ENCODE results near the gene MBP.

MBP gene

GRCh38 chr18:77114415-77115191 lies 18.0 kb downstream of the MBP start:
- DNase-seq: peak; percentile 38

DNA sequence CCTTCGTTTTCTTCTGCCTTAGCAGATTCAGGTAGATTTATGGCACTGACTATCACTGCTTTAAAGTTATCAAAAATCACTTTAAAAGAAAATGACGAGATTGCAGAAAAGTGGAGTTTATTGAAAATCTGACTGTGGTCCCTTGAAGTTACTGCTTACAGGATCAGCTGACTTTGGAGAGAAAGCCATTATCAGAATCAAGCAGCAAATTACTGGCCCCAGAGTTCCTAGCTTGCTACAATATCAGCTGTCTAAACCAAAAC lies 18.5 kb downstream of the MBP start:
- DNase-seq: no peak

DNA sequence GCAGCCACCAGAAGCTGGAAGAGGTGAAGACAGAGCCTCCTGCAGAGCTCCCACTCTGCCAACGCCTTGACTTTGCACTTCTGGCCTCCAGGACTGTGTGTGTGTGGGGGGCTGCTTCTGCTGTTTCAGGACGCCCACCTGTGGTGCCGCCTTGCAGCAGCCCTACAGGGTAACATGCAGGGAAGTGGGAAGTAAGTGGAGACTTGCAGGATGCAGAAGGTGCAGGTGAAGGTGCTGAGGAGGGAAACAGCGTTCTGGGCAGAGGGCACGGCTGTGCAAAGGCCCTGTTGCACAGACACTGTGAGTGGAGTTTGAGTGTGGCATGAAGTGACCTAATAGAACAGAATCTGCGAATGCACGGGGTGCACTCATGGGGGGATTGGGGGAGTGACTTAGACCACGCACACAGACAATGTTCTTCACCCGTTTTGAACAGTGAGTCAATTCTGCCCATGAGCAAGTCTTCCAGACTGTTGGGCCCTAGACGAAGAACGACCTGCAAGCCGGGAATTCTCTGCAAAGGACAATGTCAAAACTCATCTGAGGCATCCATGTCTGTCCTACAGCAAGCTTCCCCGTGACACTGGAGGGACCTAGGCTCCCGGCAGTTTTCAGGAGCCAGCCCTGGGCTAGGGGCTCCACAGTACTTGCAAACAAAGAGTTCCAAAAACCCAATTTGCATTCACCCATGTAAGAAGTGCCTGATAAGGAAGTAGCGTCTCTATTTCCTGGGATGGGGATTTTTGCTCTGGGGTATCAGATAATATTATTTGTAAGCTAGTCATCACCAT lies 19.0 kb downstream of the MBP start:
- no peak for DNase-seq

DNA sequence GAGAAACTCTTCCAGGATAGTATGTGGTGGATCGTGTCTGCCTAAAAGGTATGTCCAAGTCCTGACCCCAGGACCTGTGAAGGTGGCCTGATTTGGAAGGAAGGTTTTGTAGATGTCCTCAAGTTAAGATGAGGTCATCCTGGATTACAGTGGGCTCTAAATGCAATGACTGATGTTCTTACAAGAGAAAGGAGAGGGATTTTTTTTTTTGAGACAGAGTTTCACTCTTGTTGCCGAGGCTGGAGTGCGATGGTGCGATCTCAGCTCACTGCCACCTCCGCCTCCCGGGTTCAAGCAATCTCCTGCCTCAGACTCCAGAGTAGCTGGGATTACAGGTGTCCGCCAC lies 19.9 kb downstream of the MBP start:
- DNase-seq: no peak

DNA sequence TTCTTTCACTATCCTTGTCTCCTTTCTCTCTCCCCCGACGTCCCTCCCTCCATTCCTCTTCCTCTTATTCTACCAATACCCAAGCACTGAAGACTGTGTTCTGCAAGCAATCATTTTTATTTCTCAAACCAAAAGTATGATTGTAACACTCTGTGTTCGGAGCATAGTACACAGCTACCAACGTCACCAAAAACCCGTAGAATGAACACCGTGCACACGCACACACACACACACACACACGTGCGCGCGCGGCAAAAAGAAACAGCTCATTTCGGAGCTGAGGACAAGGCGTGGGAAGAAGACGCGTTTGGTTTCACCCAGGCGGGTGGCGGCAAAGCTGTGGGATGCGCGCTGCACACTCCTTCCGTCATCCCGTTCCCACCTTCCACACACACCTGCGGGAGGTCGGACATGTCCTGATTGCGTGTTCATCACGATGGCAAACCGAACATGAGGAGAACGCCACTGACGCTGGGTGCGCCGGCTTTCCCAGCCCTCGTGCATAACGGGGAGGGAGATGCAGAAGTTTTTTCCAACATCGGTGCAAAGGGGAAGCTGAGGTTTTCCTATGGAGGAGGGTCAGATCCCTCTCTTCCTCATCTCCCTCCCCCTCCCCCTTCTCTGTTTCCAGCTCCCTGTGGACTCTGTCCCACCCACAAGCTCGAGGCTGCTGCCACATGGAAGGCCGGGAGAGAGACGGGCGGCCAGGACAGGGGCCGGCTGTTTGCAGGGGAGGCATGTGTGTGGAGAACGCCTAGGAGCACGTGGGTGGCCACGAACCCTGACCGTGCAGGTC lies 20.4 kb downstream of the MBP start:
- no peak for DNase-seq

GRCh38 chr18:77111449-77111848 lies 21.1 kb downstream of the MBP start:
- DNase-seq: no peak

DNA sequence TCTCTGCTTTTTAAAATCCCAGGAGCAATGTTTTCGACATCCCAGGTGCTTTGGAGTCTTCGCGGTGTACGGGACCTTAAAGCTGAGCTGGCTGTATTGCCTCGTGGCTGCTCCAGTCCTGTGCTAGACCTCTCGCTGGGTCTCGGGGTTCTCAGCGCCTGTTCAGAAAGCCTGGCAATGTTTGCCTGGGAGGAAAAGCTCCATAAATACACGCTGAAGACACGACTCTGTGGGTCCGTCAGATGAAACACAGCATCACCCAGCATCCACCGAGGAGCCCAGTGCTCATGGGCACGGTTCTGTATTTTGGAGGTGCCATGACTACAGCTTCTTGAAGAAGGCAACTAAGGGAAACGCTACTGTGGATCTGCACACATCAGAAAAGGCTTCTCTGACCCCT lies 21.6 kb downstream of the MBP start:
- no peak for DNase-seq

DNA sequence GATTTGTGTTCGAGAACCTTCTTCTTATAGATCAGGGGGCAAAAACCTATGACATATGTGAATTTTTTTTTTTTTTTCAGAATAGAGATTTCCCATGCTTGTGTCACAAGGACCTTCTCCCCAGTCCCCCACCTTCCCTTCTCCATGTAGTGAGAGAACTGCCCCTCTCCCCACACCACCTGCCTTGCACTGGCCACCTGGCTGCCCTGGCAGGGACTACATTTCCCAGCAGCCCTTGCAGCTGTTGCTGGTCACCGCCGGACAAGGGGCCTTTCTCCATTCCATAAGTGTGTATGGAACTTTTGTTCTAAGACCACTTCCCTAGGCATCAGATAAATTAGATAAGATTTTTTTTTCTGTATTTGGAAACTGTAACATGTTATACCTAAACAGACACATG lies 22.2 kb downstream of the MBP start:
- DNase-seq: no peak

DNA sequence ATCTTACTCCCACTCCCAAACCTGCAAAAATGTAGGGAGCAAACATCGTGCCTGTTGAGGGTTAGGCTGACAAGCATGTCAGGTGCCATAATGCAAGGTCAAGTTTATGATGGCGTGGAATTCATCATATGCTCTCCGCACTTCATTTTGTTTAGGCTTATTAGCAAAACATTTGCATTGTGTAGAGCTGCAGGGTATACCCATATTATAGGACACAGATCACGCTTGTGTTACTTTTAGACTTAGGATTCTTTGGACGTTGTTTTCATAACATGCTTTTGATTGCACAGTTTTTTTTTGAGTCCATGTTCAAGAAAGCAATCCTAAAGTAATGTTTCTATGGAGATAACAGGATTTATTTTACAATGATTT lies 22.9 kb downstream of the MBP start:
- DNase-seq: no peak

DNA sequence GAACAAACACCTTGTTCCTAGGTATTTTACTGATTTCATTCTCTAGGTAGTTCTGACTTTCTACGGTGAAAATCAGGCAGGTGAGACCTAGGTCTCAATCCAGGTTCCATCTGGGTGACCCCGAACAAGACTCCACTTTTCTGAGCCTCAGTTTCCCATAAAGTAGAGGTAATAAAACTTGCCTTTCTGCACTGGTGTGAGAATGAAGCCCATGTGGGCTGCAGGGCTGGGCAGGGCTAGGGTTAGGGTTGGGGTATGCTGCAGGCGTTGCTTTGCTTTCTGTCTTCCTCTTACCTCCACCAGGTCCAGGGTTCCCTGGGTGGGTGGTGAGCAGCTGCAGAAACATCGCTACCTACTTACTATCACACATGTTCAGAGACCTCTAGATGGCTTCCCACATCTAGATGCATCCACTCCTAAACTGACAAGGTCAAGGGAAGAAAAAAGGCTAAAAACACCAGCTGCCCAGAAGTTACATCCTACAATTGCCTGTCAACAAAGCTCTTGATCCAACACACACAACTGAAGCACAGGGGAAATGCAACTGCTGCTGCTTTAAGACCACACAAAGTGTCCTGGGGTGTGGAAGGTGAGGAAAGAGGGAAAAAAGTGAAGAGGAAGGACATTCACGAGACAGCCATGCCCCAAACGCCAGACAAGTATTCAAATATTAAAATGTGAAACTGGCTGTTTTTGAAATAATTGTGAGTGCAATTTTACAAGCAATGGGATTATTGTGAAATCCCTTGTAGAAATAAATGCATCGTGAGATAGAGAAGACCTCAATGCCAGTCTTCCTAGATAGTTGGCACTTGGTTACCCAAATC lies 23.5 kb downstream of the MBP start:
- DNase-seq: no peak

GRCh38 chr18:77108001-77108692 lies 24.4 kb downstream of the MBP start:
- DNase-seq: peak; percentile 67

GRCh38 chr18:77107292-77107691 lies 25.3 kb downstream of the MBP start:
- no peak for DNase-seq

- DNase-seq: peak; percentile 79
These were observed 26.3 kb downstream of the MBP start for GRCh38 chr18:77106331-77106730.

DNA sequence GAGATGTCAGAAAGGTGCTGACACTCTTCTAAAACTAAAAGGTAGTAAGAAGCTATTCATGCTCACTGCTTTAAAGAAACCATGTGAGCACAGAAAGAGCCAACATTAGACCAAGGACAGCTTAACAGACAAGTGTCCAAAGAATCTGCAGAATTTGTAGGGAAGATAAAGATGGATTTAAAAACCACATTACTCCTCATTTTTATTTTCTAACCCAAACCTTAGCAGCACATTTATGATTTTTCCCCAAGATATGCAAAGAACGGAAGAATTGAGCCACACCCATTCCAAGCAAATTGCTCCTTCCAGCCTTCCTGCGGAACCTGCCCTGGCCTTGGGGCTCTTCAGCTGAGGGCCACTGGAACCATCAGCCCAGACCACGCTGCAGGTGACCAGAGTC lies 26.9 kb downstream of the MBP start:
- no peak for DNase-seq

- DNase-seq: peak; percentile 34
These were observed 27.6 kb downstream of the MBP start for GRCh38 chr18:77105028-77105427.

DNA sequence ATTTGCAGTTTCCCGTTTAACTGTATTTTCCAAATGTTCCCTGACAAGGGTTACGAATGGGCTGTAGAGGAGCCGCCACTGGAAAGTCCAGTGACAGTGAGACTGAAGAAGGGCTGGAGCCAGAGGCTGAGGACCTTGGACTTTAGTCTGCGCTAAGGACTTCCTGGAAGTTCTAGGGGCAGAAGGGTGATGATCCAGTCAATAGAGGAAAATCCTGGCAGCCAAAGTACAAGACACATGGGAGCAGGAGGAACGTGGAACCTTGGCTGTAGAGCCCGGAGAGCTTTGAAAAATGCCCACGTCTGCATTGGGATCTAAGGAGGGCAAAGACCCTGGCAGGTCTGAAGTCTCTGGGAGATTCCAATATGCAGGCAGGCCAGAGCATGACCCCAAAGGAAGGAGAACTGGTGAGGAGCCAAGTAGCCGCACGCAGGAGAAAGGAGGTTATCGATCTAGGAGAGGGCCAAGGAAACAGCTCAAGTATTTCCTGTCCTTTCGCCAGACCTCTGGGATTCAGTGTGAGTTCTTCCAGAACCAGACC lies 28.5 kb downstream of the MBP start:
- no peak for DNase-seq

- no peak for DNase-seq
These were observed 29.3 kb downstream of the MBP start for GRCh38 chr18:77103187-77103850.

DNA sequence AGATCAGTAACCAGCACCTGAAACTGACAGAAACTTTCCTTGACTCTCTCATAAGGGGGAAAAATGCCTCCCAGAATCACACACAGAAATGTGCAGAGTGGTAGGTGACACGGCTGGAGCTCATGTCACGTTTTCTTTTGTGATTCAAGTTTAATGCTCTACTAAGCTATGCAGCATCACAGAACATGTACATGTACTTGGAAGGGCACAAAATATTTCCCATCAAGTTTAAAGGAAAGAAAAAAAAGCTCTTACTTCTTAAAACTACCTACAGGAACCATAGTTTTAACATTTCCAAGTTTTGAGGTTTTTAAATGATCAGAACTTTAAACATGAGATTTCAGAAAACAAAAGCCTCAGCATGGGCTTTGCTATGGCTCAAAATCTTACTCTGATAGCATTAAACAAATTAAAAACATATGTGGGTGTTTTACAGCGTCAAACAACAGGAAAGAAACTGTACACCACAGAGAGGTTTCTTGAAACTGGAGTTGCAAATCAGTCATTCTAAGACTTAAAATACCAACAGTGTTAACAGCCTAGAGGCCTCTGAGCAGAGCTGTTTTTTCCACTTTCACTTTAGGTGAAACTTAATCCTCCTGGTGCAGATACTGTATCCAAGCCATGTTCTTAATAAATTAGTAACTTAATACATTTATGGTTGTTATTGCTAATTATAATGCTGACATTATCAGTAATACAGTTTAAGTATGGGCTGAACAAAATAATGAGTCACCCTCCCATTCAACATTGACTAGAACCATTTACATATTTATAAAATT lies 30.1 kb downstream of the MBP start:
- no peak for DNase-seq

GRCh38 chr18:77101410-77102258 lies 30.9 kb downstream of the MBP start:
- peak; percentile 77 for DNase-seq
